Trophoblast cell (in vitro differentiated cells and primary cell): ENCODE data around the gene SNF8.

Experiments used
- DNase-seq, 2 donors: peaks; one replicate each; pipeline ENCODE4 v3.0.0-alpha.2; 2016
- H2AFZ ChIP-seq: 2 replicates; pipeline ENCODE4 v1.6.1; 2013; ENCODE audit warnings: low read length, moderate library complexity, mild to moderate bottlenecking; ENCODE audit not compliant: insufficient read depth, poor library complexity
- H2AK5ac ChIP-seq: 2 replicates; pipeline ENCODE4 v1.6.1; 2013; ENCODE audit warnings: mild to moderate bottlenecking, low read length
- H2BK120ac ChIP-seq: 2 replicates; pipeline ENCODE4 v1.6.1; 2013; ENCODE audit warnings: low read length, mild to moderate bottlenecking, moderate library complexity; ENCODE audit not compliant: insufficient read depth, poor library complexity
- H2BK12ac ChIP-seq: 2 replicates; pipeline ENCODE4 v1.6.1; 2013; ENCODE audit warnings: mild to moderate bottlenecking, low read length, moderate library complexity
- H2BK5ac ChIP-seq: 2 replicates; pipeline ENCODE4 v1.6.1; 2013; ENCODE audit warnings: low read length, low read depth, moderate library complexity, mild to moderate bottlenecking; ENCODE audit not compliant: poor library complexity
- H3K14ac ChIP-seq: 2 replicates; pipeline ENCODE4 v1.6.1; 2013; ENCODE audit warnings: mild to moderate bottlenecking, low read length
- H3K18ac ChIP-seq: 2 replicates; pipeline ENCODE4 v1.6.1; 2013; ENCODE audit warnings: mild to moderate bottlenecking, low read length
- H3K23ac ChIP-seq: 2 replicates; pipeline ENCODE4 v1.6.1; 2013; ENCODE audit warnings: low read length
- H3K27ac ChIP-seq: 2 replicates; pipeline ENCODE4 v1.5.1; 2013; ENCODE audit warnings: low read depth, mild to moderate bottlenecking, inconsistent platforms, low read length, moderate library complexity
- H3K27me3 ChIP-seq: 2 replicates; pipeline ENCODE4 v1.6.1; 2013; ENCODE audit warnings: inconsistent platforms, mild to moderate bottlenecking, low read length, moderate library complexity; ENCODE audit not compliant: insufficient read depth
- H3K36me3 ChIP-seq, 2 experiments: 1 replicate in 1 of 2; 2 replicates in 1 of 2; pipeline ENCODE4 v1.6.1; 2013; ENCODE audit warnings: low read length in 2 of 2, mild to moderate bottlenecking in 2 of 2, moderate library complexity in 1 of 2; ENCODE audit not compliant: insufficient read depth in 2 of 2, control insufficient read depth in 1 of 2
- H3K4ac ChIP-seq: 2 replicates; pipeline ENCODE4 v1.6.1; 2013; ENCODE audit warnings: low read depth, mild to moderate bottlenecking, low read length, moderate library complexity
- H3K4me1 ChIP-seq, 2 experiments: 1 replicate in 1 of 2; 2 replicates in 1 of 2; pipeline ENCODE4 v1.6.1; 2013; ENCODE audit warnings: low read length in 2 of 2, mild to moderate bottlenecking in 2 of 2, moderate library complexity in 1 of 2; ENCODE audit not compliant: insufficient read depth in 2 of 2, control insufficient read depth in 1 of 2
- H3K4me2 ChIP-seq: 2 replicates; pipeline ENCODE4 v1.6.1; 2013; ENCODE audit warnings: inconsistent platforms, mild to moderate bottlenecking, low read length, moderate library complexity
- H3K4me3 ChIP-seq: 2 replicates; pipeline ENCODE4 v1.5.1; 2013; ENCODE audit warnings: mild to moderate bottlenecking, low read depth, low read length, inconsistent platforms
- H3K79me1 ChIP-seq: one replicate; pipeline ENCODE4 v1.6.1; 2013; ENCODE audit warnings: low read length
- H3K79me2 ChIP-seq: 2 replicates; pipeline ENCODE4 v1.6.1; 2013; ENCODE audit warnings: low read length, mild to moderate bottlenecking; ENCODE audit not compliant: control insufficient read depth, insufficient read depth, poor library complexity
- H3K9ac ChIP-seq: 2 replicates; pipeline ENCODE4 v1.6.1; 2013; ENCODE audit warnings: mild to moderate bottlenecking, low read length
- H3K9me3 ChIP-seq: 2 replicates; pipeline ENCODE4 v1.6.1; 2013; ENCODE audit warnings: low read depth, mild to moderate bottlenecking, control low read depth, inconsistent platforms, low read length; ENCODE audit not compliant: insufficient read depth
- H4K12ac ChIP-seq: 2 replicates; pipeline ENCODE4 v1.6.1; 2013; ENCODE audit warnings: low read depth, mild to moderate bottlenecking, low read length, moderate library complexity
- H4K8ac ChIP-seq: 2 replicates; pipeline ENCODE4 v1.6.1; 2013; ENCODE audit warnings: low read depth, mild to moderate bottlenecking, low read length, moderate library complexity
- H4K91ac ChIP-seq: one replicate; pipeline ENCODE4 v1.6.1; 2013; ENCODE audit warnings: low read depth, mild to moderate bottlenecking, low read length, moderate library complexity
- WGBS: extraction: QIAGEN DNeasy Blood & Tissue Kit; methylation state at CpG from one replicate; pipeline ENCODE4 v1.1.7; 2013; ENCODE audit warnings: missing lambda C conversion rate; ENCODE audit not compliant: insufficient read length, insufficient coverage; ENCODE audit errors: extremely low coverage; 5-methylcytosine and 5-hydroxymethylcytosine counted together

Gene SNF8

GRCh38 chr17:48909783-48910182, 34.9 kb downstream of the SNF8 start:
- Histone ChIP-seq H3K27me3 (no peaks in the 10 kb centered on the region), H2AK5ac (no peak overlapping the region), H4K91ac (no peak overlapping the region), H3K14ac (no peak overlapping the region), H2BK12ac (no peak overlapping the region), H2AFZ (no peak overlapping the region), H3K23ac (no peak overlapping the region), H3K79me2 (peaks cover 24% of the 10 kb centered on the region), H3K4me3 (no peak overlapping the region), H3K27ac (no peak overlapping the region), H3K9me3 (no peaks in the 10 kb centered on the region), H3K4ac (peak overlapping the region; percentile 93), H3K18ac (no peak overlapping the region), H4K12ac (no peak overlapping the region), H3K4me2 (peak overlapping the region; percentile 81), H2BK5ac (no peak overlapping the region), H3K4me1 (peaks cover 3 to 14% of the 10 kb centered on the region in 2 experiments), H2BK120ac (no peak overlapping the region), H4K8ac (peak overlapping the region; percentile 39), H3K36me3 (peaks cover 6 to 27% of the 10 kb centered on the region in 2 experiments), H3K79me1 (peaks cover 11% of the 10 kb centered on the region), H3K9ac (no peak overlapping the region)
- no CpG with 5 or more reads among the region's 4 CpGs for WGBS
- no peak for DNase-seq

GRCh38 chr17:48908853-48909394, 35.7 kb downstream of the SNF8 start:
- Histone ChIP-seq H4K91ac (peak overlapping the region; percentile 98), H3K4me2 (peak overlapping the region; percentile 81), H3K9ac (peak overlapping the region; percentile 93), H2BK5ac (peak overlapping the region; percentile 98), H2AK5ac (peak overlapping the region; percentile 97), H4K8ac (peak overlapping the region; percentile 94), H3K4me3 (peak overlapping the region; percentile 93), H3K4me1 (peaks cover 3 to 14% of the 10 kb centered on the region in 2 experiments), H3K18ac (peak overlapping the region; percentile 96), H3K79me2 (peaks cover 24% of the 10 kb centered on the region), H3K27me3 (no peaks in the 10 kb centered on the region), H3K36me3 (peaks cover 6 to 25% of the 10 kb centered on the region in 2 experiments), H2AFZ (peak overlapping the region; percentile 50), H3K27ac (peak overlapping the region; percentile 96), H4K12ac (peak overlapping the region; percentile 96), H3K4ac (peak overlapping the region; percentile 100), H2BK120ac (peak overlapping the region; percentile 15), H3K79me1 (peaks cover 11% of the 10 kb centered on the region), H2BK12ac (no peak overlapping the region), H3K14ac (peak overlapping the region; percentile 86), H3K23ac (no peak overlapping the region), H3K9me3 (no peaks in the 10 kb centered on the region)
- peak; percentile 27 to 53 for DNase-seq
- WGBS = no CpG with 5 or more reads among the region's 36 CpGs

- peaks cover 6 to 19% of the 10 kb centered on the region in 2 experiments for H3K36me3 ChIP-seq
Observed at GRCh38 chr17:48908047-48908843, 36.4 kb downstream of the SNF8 start, which contains the start of gene UBE2Z. UBE2Z (plus strand) TSS chr17:48908407; CDS start chr17:48908504, 97 bp downstream.

GRCh38 chr17:48907713-48908046, 37.0 kb downstream of the SNF8 start:
- H3K27me3 ChIP-seq = no peaks in the 10 kb centered on the region
- H3K4me1 ChIP-seq = peaks cover 3 to 14% of the 10 kb centered on the region in 2 experiments
- peak overlapping the region; percentile 80 for H3K14ac ChIP-seq
- H3K79me2 ChIP-seq = peaks cover 21% of the 10 kb centered on the region
- peak overlapping the region; percentile 97 for H3K4me2 ChIP-seq
- H2BK5ac ChIP-seq = peak overlapping the region; percentile 22
- peak overlapping the region; percentile 11 for H4K91ac ChIP-seq
- no peaks in the 10 kb centered on the region for H3K9me3 ChIP-seq
- H2BK12ac ChIP-seq = no peak overlapping the region
- peak overlapping the region; percentile 60 for H3K18ac ChIP-seq
- peak overlapping the region; percentile 93 for H3K4me3 ChIP-seq
- peak overlapping the region; percentile 91 for H3K9ac ChIP-seq
- H2AK5ac ChIP-seq = no peak overlapping the region
- no peak overlapping the region for H3K23ac ChIP-seq
- H3K4ac ChIP-seq = peak overlapping the region; percentile 72
- no CpG with 5 or more reads among the region's 2 CpGs for WGBS
- H3K79me1 ChIP-seq = peaks cover 11% of the 10 kb centered on the region
- peak overlapping the region; percentile 92 for H4K8ac ChIP-seq
- peak overlapping the region; percentile 87 for H2AFZ ChIP-seq
- H4K12ac ChIP-seq = peak overlapping the region; percentile 85
- H3K36me3 ChIP-seq = peaks cover 4 to 13% of the 10 kb centered on the region in 2 experiments
- peak overlapping the region; percentile 28 for H3K27ac ChIP-seq
- H2BK120ac ChIP-seq = peak overlapping the region; percentile 72
- DNase-seq = no peak

More at GRCh38 chr17:48908047-48908843, 36.4 kb downstream of the SNF8 start, which contains the start of gene UBE2Z:
- Histone ChIP-seq H3K79me1 (peaks cover 11% of the 10 kb centered on the region), H2BK120ac (peak within 1 kb of the TSS; percentile 84), H3K4ac (peak within 1 kb of the TSS; percentile 100), H3K9me3 (no peaks in the 10 kb centered on the region), H2BK12ac (no peak within 1 kb of the TSS), H3K4me3 (peak within 1 kb of the TSS; percentile 93), H3K4me2 (peak within 1 kb of the TSS; percentile 97), H3K9ac (peak within 1 kb of the TSS; percentile 93), H2AK5ac (peak within 1 kb of the TSS; percentile 97), H3K18ac (peak within 1 kb of the TSS; percentile 96), H3K23ac (no peak within 1 kb of the TSS), H3K79me2 (peaks cover 24% of the 10 kb centered on the region), H3K14ac (peak within 1 kb of the TSS; percentile 86), H4K8ac (peak within 1 kb of the TSS; percentile 94), H3K27me3 (no peaks in the 10 kb centered on the region), H2AFZ (peak within 1 kb of the TSS; percentile 87), H4K91ac (peak within 1 kb of the TSS; percentile 98), H2BK5ac (peak within 1 kb of the TSS; percentile 98), H3K4me1 (peaks cover 3 to 14% of the 10 kb centered on the region in 2 experiments), H4K12ac (peak within 1 kb of the TSS; percentile 96), H3K27ac (peak within 1 kb of the TSS; percentile 96)
- WGBS = no CpG with 5 or more reads among the region's 81 CpGs
- DNase-seq = peak; percentile 89 to 95
